ENCODE measurements around the gene MAP7D2.

GRCh38 chrX:20130357-20130756, 13.7 kb upstream of the MAP7D2 start:
- TF ChIP-seq EP300 (IDR thresholded peaks at IDR 0.05) = no peak
- TF ChIP-seq POLR2A (IDR thresholded peaks at IDR 0.05) = no peak
- no peak for TF ChIP-seq CTCF (IDR thresholded peaks at IDR 0.05)

All from ovary (tissue), 3 donors.